Duodenal mucosa (tissue), 2 donors: ENCODE data around the gene PMVK.

Experiments used
- H3K27ac ChIP-seq: one replicate; pipeline ENCODE4 v1.7.0; 2013; ENCODE audit warnings: low read depth, low read length
- H3K27me3 ChIP-seq, 2 donors: one replicate each; pipeline ENCODE4 v1.7.0; 2013; ENCODE audit warnings: low read length in 2 of 2, control low read depth in 1 of 2; ENCODE audit not compliant: insufficient read depth in 2 of 2, control insufficient read depth in 1 of 2
- H3K36me3 ChIP-seq, 2 donors: one replicate each; pipeline ENCODE4 v1.7.0; 2013; ENCODE audit warnings: low read length in 2 of 2, control low read depth in 1 of 2; ENCODE audit not compliant: insufficient read depth in 2 of 2, control insufficient read depth in 1 of 2
- H3K4me1 ChIP-seq, 2 donors: one replicate each; pipeline ENCODE4 v1.7.0; 2013; ENCODE audit warnings: low read length in 2 of 2, control low read depth in 1 of 2; ENCODE audit not compliant: insufficient read depth in 2 of 2, control insufficient read depth in 1 of 2
- H3K4me3 ChIP-seq, 2 donors: one replicate each; pipeline ENCODE4 v1.7.0; 2013; ENCODE audit warnings: low read length in 2 of 2, low read depth in 1 of 2
- H3K9ac ChIP-seq, 2 donors: one replicate each; pipeline ENCODE4 v1.7.0; 2013; ENCODE audit warnings: low read length in 2 of 2, low read depth in 1 of 2
- H3K9me3 ChIP-seq, 2 donors: one replicate each; pipeline ENCODE4 v1.7.0; 2013; ENCODE audit warnings: low read length in 2 of 2, control low read depth in 1 of 2; ENCODE audit not compliant: control insufficient read depth in 1 of 2

The PMVK gene

GRCh38 chr1:154938604-154939399, 2.3 kb upstream of the PMVK start:
- no peaks in the 10 kb centered on the region for H3K36me3 ChIP-seq
- peaks cover 51 to 52% of the 10 kb centered on the region in 2 donors for H3K4me1 ChIP-seq
- no peaks in the 10 kb centered on the region for H3K9me3 ChIP-seq
- no peaks in the 10 kb centered on the region for H3K27me3 ChIP-seq
- H3K4me3 ChIP-seq: no peak overlapping the region
- no peak overlapping the region for H3K9ac ChIP-seq
- no peak overlapping the region for H3K27ac ChIP-seq

GRCh38 chr1:154937988-154938386, 1.5 kb upstream of the PMVK start:
- Histone ChIP-seq H3K9ac (peak overlapping the region; percentile 94 to 100), H3K36me3 (no peaks in the 10 kb centered on the region), H3K27ac (peak overlapping the region; percentile 99), H3K4me3 (peak overlapping the region in 1 of 2 donors; percentile 85), H3K4me1 (peaks cover 45 to 48% of the 10 kb centered on the region in 2 donors), H3K9me3 (no peaks in the 10 kb centered on the region), H3K27me3 (no peaks in the 10 kb centered on the region)

GRCh38 chr1:154937085-154937987, 817 bp upstream of the PMVK start:
- no peaks in the 10 kb centered on the region for H3K27me3 ChIP-seq
- H3K4me3 ChIP-seq: peak overlapping the region; percentile 85 to 97
- peaks cover 39 to 49% of the 10 kb centered on the region in 2 donors for H3K4me1 ChIP-seq
- no peaks in the 10 kb centered on the region for H3K9me3 ChIP-seq
- H3K9ac ChIP-seq: peak overlapping the region; percentile 94 to 100
- peak overlapping the region; percentile 99 for H3K27ac ChIP-seq
- no peaks in the 10 kb centered on the region for H3K36me3 ChIP-seq

- peak overlapping the region; percentile 99 for H3K27ac ChIP-seq
- no peaks in the 10 kb centered on the region for H3K27me3 ChIP-seq
- H3K9me3 ChIP-seq: no peaks in the 10 kb centered on the region
- H3K4me3 ChIP-seq: peak overlapping the region; percentile 85 to 97
- H3K4me1 ChIP-seq: peaks cover 34 to 41% of the 10 kb centered on the region in 2 donors
- no peaks in the 10 kb centered on the region for H3K36me3 ChIP-seq
- H3K9ac ChIP-seq: peak overlapping the region; percentile 94 to 100
These were observed 567 bp downstream of the PMVK start for GRCh38 chr1:154935749-154936554.

- no peak overlapping the region for H3K27ac ChIP-seq
These were observed 2.1 kb downstream of the PMVK start for GRCh38 chr1:154934358-154934948.

GRCh38 chr1:154931940-154932487, 4.5 kb downstream of the PMVK start:
- no peaks in the 10 kb centered on the region for H3K27me3 ChIP-seq
- H3K4me3 ChIP-seq: no peak overlapping the region
- H3K9ac ChIP-seq: peak overlapping the region; percentile 42 to 63
- H3K4me1 ChIP-seq: peaks cover 16 to 25% of the 10 kb centered on the region in 2 donors
- no peaks in the 10 kb centered on the region for H3K9me3 ChIP-seq
- peaks cover 18 to 20% of the 10 kb centered on the region in 2 donors for H3K36me3 ChIP-seq
- peak overlapping the region; percentile 73 for H3K27ac ChIP-seq

More at GRCh38 chr1:154934358-154934948, 2.1 kb downstream of the PMVK start:
- Histone ChIP-seq H3K27me3 (no peaks in the 10 kb centered on the region), H3K36me3 (peaks cover 5 to 6% of the 10 kb centered on the region in 2 donors), H3K4me3 (no peak overlapping the region), H3K9me3 (no peaks in the 10 kb centered on the region), H3K9ac (no peak overlapping the region), H3K4me1 (peaks cover 23 to 31% of the 10 kb centered on the region in 2 donors)

GRCh38 chr1:154926201-154926600, 10.3 kb downstream of the PMVK start:
- H3K4me3 ChIP-seq: no peak overlapping the region
- no peak overlapping the region for H3K9ac ChIP-seq
- peaks cover 0 to 3% of the 10 kb centered on the region in 2 donors for H3K4me1 ChIP-seq
- H3K9me3 ChIP-seq: no peaks in the 10 kb centered on the region
- H3K36me3 ChIP-seq: peaks cover 34 to 59% of the 10 kb centered on the region in 2 donors
- H3K27ac ChIP-seq: no peak overlapping the region
- H3K27me3 ChIP-seq: no peaks in the 10 kb centered on the region

GRCh38 chr1:154925335-154926170, 11.0 kb downstream of the PMVK start:
- Histone ChIP-seq H3K27me3 (no peaks in the 10 kb centered on the region), H3K9me3 (no peaks in the 10 kb centered on the region), H3K4me1 (no peaks in the 10 kb centered on the region), H3K27ac (no peak overlapping the region), H3K36me3 (peaks cover 34 to 59% of the 10 kb centered on the region in 2 donors), H3K9ac (no peak overlapping the region), H3K4me3 (no peak overlapping the region)
